ENCODE results near the gene ZNRD2.

ZNRD2 gene

DNA sequence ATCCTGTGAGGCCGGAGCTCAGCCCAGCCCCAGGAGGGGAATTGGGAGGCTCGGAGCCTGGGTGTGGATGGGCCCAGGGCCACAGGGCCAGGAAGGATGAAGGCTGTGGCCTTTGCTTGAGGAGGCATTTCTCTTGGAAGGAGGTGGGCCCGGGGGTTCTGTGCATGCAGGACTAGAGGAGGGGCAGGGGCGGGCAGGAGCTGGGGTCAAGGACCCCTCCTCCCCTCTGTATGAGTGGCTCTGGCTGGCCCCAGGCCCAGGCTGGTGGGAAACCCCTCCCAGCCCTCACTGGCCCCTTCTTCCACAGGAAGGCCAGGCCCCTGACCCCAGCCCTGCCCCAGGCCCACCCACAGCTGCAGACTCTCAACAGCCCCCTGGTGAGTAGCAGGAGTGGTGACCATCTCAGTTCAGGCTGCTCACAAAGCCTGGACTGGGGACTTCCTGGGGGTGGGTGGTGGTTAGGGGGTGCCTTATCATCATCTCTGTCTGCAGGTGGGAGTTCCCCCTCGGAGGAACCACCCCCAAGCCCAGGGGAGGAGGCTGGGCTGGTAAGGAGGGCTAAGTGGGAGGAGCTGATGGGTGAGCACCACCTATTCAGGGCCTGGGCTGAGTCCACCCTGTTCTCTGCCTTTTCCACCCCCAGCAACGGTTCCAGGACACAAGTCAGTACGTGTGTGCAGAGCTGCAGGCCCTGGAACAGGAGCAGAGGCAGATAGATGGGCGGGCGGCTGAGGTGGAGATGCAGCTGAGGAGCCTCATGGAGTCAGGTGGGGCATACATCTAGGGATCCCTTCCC is 19.4 kb downstream of the ZNRD2 start:
- no peaks in the 10 kb centered on the region for H3K9me3 ChIP-seq (ENCODE audit: severe bottlenecking)
- no peaks in the 10 kb centered on the region for H3K27me3 ChIP-seq (ENCODE audit: insufficient read depth, poor library complexity, severe bottlenecking)
- TF ChIP-seq, protein P1, sequence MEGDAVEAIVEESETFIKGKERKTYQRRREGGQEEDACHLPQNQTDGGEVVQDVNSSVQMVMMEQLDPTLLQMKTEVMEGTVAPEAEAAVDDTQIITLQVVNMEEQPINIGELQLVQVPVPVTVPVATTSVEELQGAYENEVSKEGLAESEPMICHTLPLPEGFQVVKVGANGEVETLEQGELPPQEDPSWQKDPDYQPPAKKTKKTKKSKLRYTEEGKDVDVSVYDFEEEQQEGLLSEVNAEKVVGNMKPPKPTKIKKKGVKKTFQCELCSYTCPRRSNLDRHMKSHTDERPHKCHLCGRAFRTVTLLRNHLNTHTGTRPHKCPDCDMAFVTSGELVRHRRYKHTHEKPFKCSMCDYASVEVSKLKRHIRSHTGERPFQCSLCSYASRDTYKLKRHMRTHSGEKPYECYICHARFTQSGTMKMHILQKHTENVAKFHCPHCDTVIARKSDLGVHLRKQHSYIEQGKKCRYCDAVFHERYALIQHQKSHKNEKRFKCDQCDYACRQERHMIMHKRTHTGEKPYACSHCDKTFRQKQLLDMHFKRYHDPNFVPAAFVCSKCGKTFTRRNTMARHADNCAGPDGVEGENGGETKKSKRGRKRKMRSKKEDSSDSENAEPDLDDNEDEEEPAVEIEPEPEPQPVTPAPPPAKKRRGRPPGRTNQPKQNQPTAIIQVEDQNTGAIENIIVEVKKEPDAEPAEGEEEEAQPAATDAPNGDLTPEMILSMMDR (IDR thresholded peaks at IDR 0.05; ENCODE audit: poor library complexity, severe bottlenecking), result no peak
- DNase-seq (ENCODE audit: low spot score), result no peak
- no peak overlapping the region for H3K27ac ChIP-seq (ENCODE audit: poor library complexity, severe bottlenecking)
- H3K36me3 ChIP-seq (ENCODE audit: low read depth), result peaks cover 31% of the 10 kb centered on the region
- H3K4me1 ChIP-seq (ENCODE audit: insufficient read depth, poor library complexity, severe bottlenecking), result peaks cover 9% of the 10 kb centered on the region
- ATAC-seq (ENCODE audit: low read depth), result no peak
- no peak overlapping the region for H3K4me3 ChIP-seq (ENCODE audit: severe bottlenecking)

DNA sequence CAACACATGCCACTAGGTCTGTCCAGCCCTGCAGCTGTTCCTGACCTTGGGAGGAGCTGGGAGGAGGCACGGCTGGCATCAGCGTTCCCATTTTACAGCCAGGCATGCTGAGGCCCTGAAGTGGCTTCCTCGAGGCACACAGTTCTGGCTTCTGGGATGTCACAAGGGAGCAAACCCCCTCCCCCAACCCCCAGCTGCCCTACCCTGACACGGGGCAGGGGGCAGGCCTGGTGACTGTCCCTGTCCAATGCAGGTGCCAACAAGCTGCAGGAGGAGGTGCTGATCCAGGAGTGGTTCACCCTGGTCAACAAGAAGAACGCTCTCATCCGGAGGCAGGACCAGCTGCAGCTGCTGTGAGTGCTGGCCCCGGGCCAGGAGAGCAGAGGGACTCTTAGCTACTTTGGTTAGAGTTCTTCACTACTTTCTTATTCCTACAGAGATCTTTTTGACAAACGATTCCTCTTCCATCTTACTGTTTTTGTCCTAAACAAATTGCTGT is 20.0 kb downstream of the ZNRD2 start:
- no peaks in the 10 kb centered on the region for H3K9me3 ChIP-seq (ENCODE audit: severe bottlenecking)
- no peak for DNase-seq (ENCODE audit: low spot score)
- H3K4me3 ChIP-seq (ENCODE audit: severe bottlenecking), result no peak overlapping the region
- no peaks in the 10 kb centered on the region for H3K27me3 ChIP-seq (ENCODE audit: insufficient read depth, poor library complexity, severe bottlenecking)
- H3K27ac ChIP-seq (ENCODE audit: poor library complexity, severe bottlenecking), result no peak overlapping the region
- no peak for ATAC-seq (ENCODE audit: low read depth)
- TF ChIP-seq, protein P1 (IDR thresholded peaks at IDR 0.05; ENCODE audit: poor library complexity, severe bottlenecking), result no peak
- H3K36me3 ChIP-seq (ENCODE audit: low read depth), result peaks cover 29% of the 10 kb centered on the region
- H3K4me1 ChIP-seq (ENCODE audit: insufficient read depth, poor library complexity, severe bottlenecking), result peaks cover 9% of the 10 kb centered on the region

DNA sequence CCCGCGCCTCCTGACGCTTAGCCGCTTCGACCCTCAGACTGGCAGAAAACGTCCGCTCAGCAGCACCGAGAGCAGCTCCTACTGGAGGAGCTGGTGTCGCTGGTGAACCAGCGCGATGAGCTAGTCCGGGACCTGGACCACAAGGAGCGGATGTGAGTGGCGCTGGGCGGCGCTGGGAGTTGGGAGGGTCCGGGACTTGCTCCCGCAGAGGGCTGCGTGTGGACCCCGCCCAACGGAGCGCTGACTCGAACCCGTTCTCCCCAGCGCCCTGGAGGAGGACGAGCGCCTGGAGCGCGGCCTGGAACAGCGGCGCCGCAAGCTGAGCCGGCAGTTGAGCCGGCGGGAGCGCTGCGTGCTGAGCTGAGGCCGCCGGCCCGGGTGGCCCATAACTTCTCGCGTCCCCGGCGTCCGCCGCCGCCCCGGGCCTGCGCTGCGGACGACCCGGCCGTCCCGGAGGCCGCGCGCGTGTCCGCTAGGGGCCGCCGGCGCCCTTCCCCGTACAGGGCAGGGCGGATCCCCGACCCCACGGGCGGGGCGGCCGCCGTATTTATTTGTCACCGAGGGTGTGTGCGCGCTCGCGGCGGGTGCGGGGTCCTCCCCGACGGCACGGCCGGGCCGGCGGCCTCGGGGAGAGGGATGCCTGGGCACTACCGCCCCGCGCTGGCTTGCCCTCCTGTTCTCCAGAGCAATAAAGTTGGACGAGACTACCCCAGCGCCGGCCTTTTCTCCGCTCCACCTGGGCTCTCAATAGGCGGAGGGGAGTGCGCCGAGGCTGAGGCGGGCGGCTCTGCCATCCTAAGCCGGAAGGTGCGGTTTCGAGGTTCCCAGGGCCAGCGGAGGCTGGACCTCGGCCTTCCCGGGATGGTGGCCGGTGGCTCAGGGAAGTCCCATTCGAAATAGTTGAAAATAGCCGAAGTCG is 21.9 kb downstream of the ZNRD2 start:
- Histone ChIP-seq H3K27ac (ENCODE audit: poor library complexity, severe bottlenecking) (peak overlapping the region; percentile 32), H3K9me3 (ENCODE audit: severe bottlenecking) (no peaks in the 10 kb centered on the region), H3K4me3 (ENCODE audit: severe bottlenecking) (no peak overlapping the region), H3K4me1 (ENCODE audit: insufficient read depth, poor library complexity, severe bottlenecking) (peaks cover 9% of the 10 kb centered on the region), H3K36me3 (ENCODE audit: low read depth) (peaks cover 17% of the 10 kb centered on the region), H3K27me3 (ENCODE audit: insufficient read depth, poor library complexity, severe bottlenecking) (no peaks in the 10 kb centered on the region)
- ATAC-seq (ENCODE audit: low read depth) (no peak), DNase-seq (ENCODE audit: low spot score) (no peak)
- TF ChIP-seq, protein P1 (IDR thresholded peaks at IDR 0.05; ENCODE audit: poor library complexity, severe bottlenecking), result no peak

DNA sequence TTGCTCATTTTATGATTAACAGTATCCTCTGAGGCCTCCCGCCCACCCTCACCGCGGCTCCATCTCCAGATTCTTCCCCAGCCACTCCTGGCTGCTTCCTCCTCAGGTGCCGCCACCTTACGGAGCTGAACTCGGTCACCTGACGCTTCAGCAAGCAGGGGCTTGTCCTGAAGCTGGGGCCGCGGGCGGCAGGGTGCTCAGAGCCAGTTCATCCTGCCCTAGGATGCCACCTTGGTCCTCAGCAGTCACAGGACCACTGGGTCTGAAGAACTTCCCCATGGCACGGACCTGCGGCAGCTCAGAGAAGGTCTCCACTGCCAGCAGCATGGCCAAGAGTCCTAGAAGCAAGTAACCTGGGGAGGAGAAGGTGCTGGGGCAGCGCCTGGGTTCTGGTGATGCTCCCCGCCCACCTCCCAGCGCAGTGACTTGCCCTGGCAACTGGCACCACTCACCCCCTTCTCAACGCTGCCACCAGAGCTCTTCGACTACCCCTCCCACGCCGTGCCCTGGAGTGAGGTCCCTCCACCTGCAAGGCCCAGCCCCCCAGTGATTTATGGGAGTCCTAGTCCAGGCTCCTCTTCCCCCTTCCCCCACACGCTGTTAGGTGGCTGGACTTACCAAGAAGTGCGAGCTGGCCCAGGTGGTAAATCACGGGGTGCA is 22.7 kb downstream of the ZNRD2 start:
- Histone ChIP-seq H3K4me1 (ENCODE audit: insufficient read depth, poor library complexity, severe bottlenecking) (peaks cover 9% of the 10 kb centered on the region), H3K9me3 (ENCODE audit: severe bottlenecking) (no peaks in the 10 kb centered on the region), H3K27ac (ENCODE audit: poor library complexity, severe bottlenecking) (peak overlapping the region; percentile 32), H3K36me3 (ENCODE audit: low read depth) (peaks cover 19% of the 10 kb centered on the region), H3K27me3 (ENCODE audit: insufficient read depth, poor library complexity, severe bottlenecking) (no peaks in the 10 kb centered on the region), H3K4me3 (ENCODE audit: severe bottlenecking) (no peak overlapping the region)
- TF ChIP-seq, protein P1 (IDR thresholded peaks at IDR 0.05; ENCODE audit: poor library complexity, severe bottlenecking), result no peak
- DNase-seq (ENCODE audit: low spot score) (no peak), ATAC-seq (ENCODE audit: low read depth) (peak; percentile 60)
